Heart left ventricle (tissue), 13 donors: ENCODE results near the gene TMEM156.

Source experiments
- POLR2A ChIP-seq, 2 donors: fragments of 450-650 bp; IDR thresholded peaks; one replicate each; pipeline ENCODE4 v1.6.1; 2017; ENCODE audit warnings: antibody characterized with exemption in 2 of 2, mild to moderate bottlenecking in 2 of 2, moderate library complexity in 2 of 2
- TF ChIP-seq, protein P1 (sequence below), 12 donors: fragments of 200-600 bp; sonication (generic) in 4 of 12; IDR thresholded peaks; one replicate each; pipeline versions ENCODE4 v1.5.0 to v1.8.0; 2018 to 2022; ENCODE audit warnings: antibody characterized with exemption in 12 of 12, mild to moderate bottlenecking in 5 of 12
- donor health status: ischemic (EF 13 %, LVEDD 7.1; RV severe dilation, severe dysfunction).
- donor health status: DM: no; HTN: yes; CAD: no.
- donor health status: DM: no; HTN: no; CAD: no.
- donor health status: ischemic (EF 25% LVEDD 6.9; RV normal size, moderate dysfunction).
- donor health status: ischemic (EF 25% LVEDD 5.7; RV mildly dilated, moderate dysfunction).
- donor health status: ischemic (EF 35%, LVEDD 5.7; RV mildly dilated, moderate dysfunction).
- donor health status: nonischemic (EF 11% LVEDD 7.7; RV severe dilation, severe dysfunction).
- donor health status: DM: yes; HTN: yes; CAD: no.
- donor health status: PGD.
- donor health status: ischemic (EF 29% LVEDD 5.4; RV normal size, mild dysfunction).
- donor health status: nonischemic (EF 23%, LVEDD 6.1; RV moderate dilation, normal function).

DNA sequence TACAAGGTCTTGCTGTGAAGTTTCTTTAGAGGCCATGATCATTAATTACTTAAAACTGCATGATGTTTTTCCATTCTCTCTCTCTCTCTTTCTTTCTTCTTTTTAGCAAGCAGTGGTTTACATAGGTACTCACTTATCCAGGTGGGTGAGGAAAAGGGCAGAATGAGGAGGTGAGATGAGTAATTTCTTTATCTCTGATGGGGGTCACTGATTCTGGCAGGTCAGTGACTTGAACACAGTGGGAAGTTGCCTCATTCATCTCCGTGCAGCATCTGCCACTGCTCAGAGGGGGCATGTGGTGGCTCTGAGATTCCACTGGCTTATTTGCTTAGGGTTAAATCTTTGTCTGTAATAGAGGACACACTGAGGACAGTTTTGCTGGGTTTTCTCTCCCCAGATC is 102.0 kb downstream of the TMEM156 start:
- TF ChIP-seq, protein P1, sequence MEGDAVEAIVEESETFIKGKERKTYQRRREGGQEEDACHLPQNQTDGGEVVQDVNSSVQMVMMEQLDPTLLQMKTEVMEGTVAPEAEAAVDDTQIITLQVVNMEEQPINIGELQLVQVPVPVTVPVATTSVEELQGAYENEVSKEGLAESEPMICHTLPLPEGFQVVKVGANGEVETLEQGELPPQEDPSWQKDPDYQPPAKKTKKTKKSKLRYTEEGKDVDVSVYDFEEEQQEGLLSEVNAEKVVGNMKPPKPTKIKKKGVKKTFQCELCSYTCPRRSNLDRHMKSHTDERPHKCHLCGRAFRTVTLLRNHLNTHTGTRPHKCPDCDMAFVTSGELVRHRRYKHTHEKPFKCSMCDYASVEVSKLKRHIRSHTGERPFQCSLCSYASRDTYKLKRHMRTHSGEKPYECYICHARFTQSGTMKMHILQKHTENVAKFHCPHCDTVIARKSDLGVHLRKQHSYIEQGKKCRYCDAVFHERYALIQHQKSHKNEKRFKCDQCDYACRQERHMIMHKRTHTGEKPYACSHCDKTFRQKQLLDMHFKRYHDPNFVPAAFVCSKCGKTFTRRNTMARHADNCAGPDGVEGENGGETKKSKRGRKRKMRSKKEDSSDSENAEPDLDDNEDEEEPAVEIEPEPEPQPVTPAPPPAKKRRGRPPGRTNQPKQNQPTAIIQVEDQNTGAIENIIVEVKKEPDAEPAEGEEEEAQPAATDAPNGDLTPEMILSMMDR (IDR thresholded peaks at IDR 0.05): no peak
- no peak for TF ChIP-seq POLR2A (IDR thresholded peaks at IDR 0.05)
